GM20000 (cell line): ENCODE measurements around the gene USP31.

Experiments
- DNase-seq: peaks from one replicate; pipeline ENCODE4 v3.0.0; 2012; ENCODE audit warnings: low spot score
- CTCF ChIP-seq: IDR thresholded peaks from 2 replicates; pipeline ENCODE4 v1.5.1; 2012; ENCODE audit warnings: mild to moderate bottlenecking, control low read depth; ENCODE audit errors: extremely low read depth, missing control alignments

Gene USP31

GRCh38 chr16:23051587-23051986 lies 97.7 kb downstream of the USP31 start:
- no peak for TF ChIP-seq CTCF
- no peak for DNase-seq

GRCh38 chr16:23048164-23048563 lies 101.1 kb downstream of the USP31 start:
- no peak for TF ChIP-seq CTCF
- no peak for DNase-seq

GRCh38 chr16:23045025-23045424 lies 104.2 kb downstream of the USP31 start:
- TF ChIP-seq CTCF: no peak
- no peak for DNase-seq

- no peak for DNase-seq
- no peak for TF ChIP-seq CTCF
Measured at GRCh38 chr16:23040246-23040645, 109.0 kb downstream of the USP31 start.

- no peak for TF ChIP-seq CTCF
Measured at GRCh38 chr16:23039118-23039517, 110.1 kb downstream of the USP31 start.

GRCh38 chr16:23035240-23035639 lies 114.0 kb downstream of the USP31 start:
- no peak for DNase-seq
- no peak for TF ChIP-seq CTCF

More at GRCh38 chr16:23039118-23039517, 110.1 kb downstream of the USP31 start:
- DNase-seq: no peak

- no peak for DNase-seq
- TF ChIP-seq CTCF: no peak
Measured at GRCh38 chr16:23031508-23032098, 117.6 kb downstream of the USP31 start.
